Testis (tissue), 3 donors: ENCODE results near the gene CCDC122. TPM values are rescaled to one million over a fixed set of nuclear protein-coding genes. Genes with fewer than 3 reads are reported as not detected.

ENCODE experiments used
- DNase-seq: peaks from one replicate; pipeline ENCODE4 v3.0.0-alpha.2; 2019
- H3K27ac ChIP-seq, 2 donors: fragments of 200-600 bp; sonication (generic); one replicate each; pipeline ENCODE4 v1.5.1; 2019
- H3K27me3 ChIP-seq: fragments of 200-600 bp; sonication (generic); one replicate; pipeline ENCODE4 v1.5.1; 2019
- H3K36me3 ChIP-seq: fragments of 200-600 bp; sonication (generic); one replicate; pipeline ENCODE4 v1.5.1; 2017; ENCODE audit warnings: low read depth; ENCODE audit errors: missing control alignments
- H3K4me1 ChIP-seq: fragments of 200-600 bp; sonication (generic); one replicate; pipeline ENCODE4 v1.5.1; 2019
- H3K4me3 ChIP-seq, 2 donors: fragments of 200-600 bp; sonication (generic); one replicate each; pipeline ENCODE4 v1.5.1; 2017 to 2019
- H3K9me3 ChIP-seq: fragments of 200-600 bp; sonication (generic); one replicate; pipeline ENCODE4 v1.5.1; 2017
- POLR2A ChIP-seq: fragments of 450-650 bp; IDR thresholded peaks from one replicate; pipeline ENCODE4 v1.6.1; 2017; ENCODE audit warnings: antibody characterized with exemption, mild to moderate bottlenecking, moderate library complexity
- WGBS, 2 donors: methylation state at CpG; one replicate each; pipeline ENCODE4 v1.1.5; 2018; 5-methylcytosine and 5-hydroxymethylcytosine counted together
- intact Hi-C: fragments of 100-400 bp; cut with DNase I; formaldehyde crosslinking; loops from one replicate; pipeline ENCODE4 v1.15.1; 2023; ENCODE audit warnings: low total_unique reads
- polyA plus RNA-seq: library from polyadenylated mRNA; stranded (reverse); fragments of 350-450 nt; fragmentation: Illumina TruSeq; extraction: RNeasy Lipid Tissue Mini Kit (QIAGEN cat#74804); gene quantifications from one replicate; pipeline ENCODE4 v1.2.3, GENCODE V29; 2014; ENCODE audit warnings: low read depth, low replicate concordance; ENCODE audit not compliant: insufficient read depth
- total RNA-seq, 2 donors: library from RNA; depleted of rRNA; stranded (reverse); fragments of >200 nt; gene quantifications; one replicate each; pipeline ENCODE4 v1.2.3, GENCODE V29; 2016
- TF ChIP-seq, protein P1 (sequence below), 3 experiments: fragments of 450-650 bp in 2 of 3; fragments of 200-600 bp in 1 of 3; sonication (generic) in 1 of 3; IDR thresholded peaks; one replicate each; pipeline ENCODE4 v1.5.1; 2016 to 2019; ENCODE audit warnings: antibody characterized with exemption in 3 of 3, mild to moderate bottlenecking in 2 of 3, moderate library complexity in 1 of 3

The CCDC122 gene
- total and polyA plus RNA-seq, 3 donors from 2014 or later: 1.3 to 31.6 (median 20.6) TPM

DNA sequence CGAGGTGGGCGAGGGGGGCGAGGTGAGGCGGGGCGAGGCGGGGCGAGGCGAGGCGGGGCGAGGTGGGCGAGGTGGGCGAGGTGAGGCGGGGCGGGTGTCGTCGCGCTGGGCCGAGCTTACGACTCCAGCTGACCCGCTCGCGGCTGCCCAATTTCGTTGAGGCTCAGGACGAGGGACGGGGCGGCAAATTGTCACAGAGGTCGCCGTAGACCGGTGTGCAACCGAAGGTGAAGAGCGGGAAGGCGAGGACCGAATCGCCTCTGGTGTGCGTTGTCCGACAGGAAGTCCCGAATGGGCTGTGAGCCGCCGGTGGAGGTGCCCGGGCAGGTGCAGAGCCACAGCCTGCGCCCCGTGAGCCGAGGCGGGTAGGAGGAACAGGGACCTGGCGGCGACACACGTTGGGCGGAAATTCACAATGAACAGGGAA, 228 bp upstream of the CCDC122 start, which contains the start of gene LACC1:
LACC1 (plus strand) TSS at position 150 of the 427 bp plus-strand sequence. CDS start 1,082 bp downstream, outside the sequence.
- no peaks in the 10 kb centered on the region for H3K36me3 ChIP-seq
- DNase-seq: peak; percentile 76
- H3K4me3 ChIP-seq: peak within 1 kb of the TSS; percentile 84 to 96
- 2 to 5% methylated on average over 28 to 48 of the region's 48 CpGs for WGBS, 2 donors
- intact Hi-C loops: no loop called here
- no peaks in the 10 kb centered on the region for H3K9me3 ChIP-seq
- no peaks in the 10 kb centered on the region for H3K27me3 ChIP-seq
- H3K27ac ChIP-seq: peak within 1 kb of the TSS; percentile 97 to 98
- TF ChIP-seq, protein P1, sequence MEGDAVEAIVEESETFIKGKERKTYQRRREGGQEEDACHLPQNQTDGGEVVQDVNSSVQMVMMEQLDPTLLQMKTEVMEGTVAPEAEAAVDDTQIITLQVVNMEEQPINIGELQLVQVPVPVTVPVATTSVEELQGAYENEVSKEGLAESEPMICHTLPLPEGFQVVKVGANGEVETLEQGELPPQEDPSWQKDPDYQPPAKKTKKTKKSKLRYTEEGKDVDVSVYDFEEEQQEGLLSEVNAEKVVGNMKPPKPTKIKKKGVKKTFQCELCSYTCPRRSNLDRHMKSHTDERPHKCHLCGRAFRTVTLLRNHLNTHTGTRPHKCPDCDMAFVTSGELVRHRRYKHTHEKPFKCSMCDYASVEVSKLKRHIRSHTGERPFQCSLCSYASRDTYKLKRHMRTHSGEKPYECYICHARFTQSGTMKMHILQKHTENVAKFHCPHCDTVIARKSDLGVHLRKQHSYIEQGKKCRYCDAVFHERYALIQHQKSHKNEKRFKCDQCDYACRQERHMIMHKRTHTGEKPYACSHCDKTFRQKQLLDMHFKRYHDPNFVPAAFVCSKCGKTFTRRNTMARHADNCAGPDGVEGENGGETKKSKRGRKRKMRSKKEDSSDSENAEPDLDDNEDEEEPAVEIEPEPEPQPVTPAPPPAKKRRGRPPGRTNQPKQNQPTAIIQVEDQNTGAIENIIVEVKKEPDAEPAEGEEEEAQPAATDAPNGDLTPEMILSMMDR (IDR thresholded peaks at IDR 0.05): no peak
- no peak for TF ChIP-seq POLR2A
- peaks cover 5% of the 10 kb centered on the region for H3K4me1 ChIP-seq

DNA sequence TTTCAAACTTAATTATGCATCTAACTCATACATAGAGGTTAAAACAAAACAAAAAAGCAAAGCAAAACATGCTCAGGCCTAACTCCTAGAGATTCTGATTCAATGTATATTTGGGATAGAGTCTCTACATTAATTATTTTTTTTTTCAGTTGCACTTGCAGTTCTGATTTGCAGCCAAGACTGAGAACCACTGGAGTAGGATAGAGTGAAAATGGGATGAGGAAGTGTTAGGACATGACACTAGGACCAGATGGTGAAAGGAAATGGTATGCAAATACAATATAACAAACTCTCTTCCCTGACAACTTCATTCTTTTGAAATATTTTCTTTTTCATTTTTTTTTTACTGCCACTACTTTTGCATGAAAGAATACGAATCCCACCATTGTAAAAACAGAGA, 1.8 kb downstream of the CCDC122 start:
- intact Hi-C loops: no loop called here
- H3K4me1 ChIP-seq: peaks cover 5% of the 10 kb centered on the region
- H3K4me3 ChIP-seq: no peak overlapping the region
- no peak overlapping the region for H3K27ac ChIP-seq
- H3K27me3 ChIP-seq: no peaks in the 10 kb centered on the region
- DNase-seq: no peak
- no peaks in the 10 kb centered on the region for H3K9me3 ChIP-seq
- TF ChIP-seq, protein P1 (IDR thresholded peaks at IDR 0.05): no peak
- no peak for TF ChIP-seq POLR2A
- no peaks in the 10 kb centered on the region for H3K36me3 ChIP-seq
- 64 to 79% methylated on average over 1 of the region's 1 CpG for WGBS, 2 donors

DNA sequence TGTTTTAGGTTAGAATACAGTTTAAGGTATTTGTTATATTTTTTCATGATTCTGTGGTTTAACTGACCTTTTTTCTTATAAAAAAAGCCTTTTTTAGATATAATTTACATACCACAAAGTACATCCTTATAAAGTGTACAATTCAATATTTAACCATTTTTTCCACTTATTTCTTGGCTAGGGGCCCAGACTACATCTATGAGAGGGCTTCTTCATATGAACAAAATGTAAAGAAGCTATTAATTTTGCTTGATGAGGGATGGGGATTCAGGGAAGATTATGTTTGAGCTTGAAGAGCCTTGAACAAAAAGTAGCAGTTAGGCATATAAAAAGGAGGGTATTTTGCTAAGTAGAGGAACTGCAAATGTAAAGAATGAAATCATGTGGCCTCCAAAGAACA, 2.2 kb downstream of the CCDC122 start:
- H3K9me3 ChIP-seq: no peaks in the 10 kb centered on the region
- H3K27me3 ChIP-seq: no peaks in the 10 kb centered on the region
- intact Hi-C loops: no loop called here
- DNase-seq: no peak
- H3K36me3 ChIP-seq: no peaks in the 10 kb centered on the region
- H3K4me3 ChIP-seq: no peak overlapping the region
- no peak overlapping the region for H3K27ac ChIP-seq
- no peak for TF ChIP-seq POLR2A
- TF ChIP-seq, protein P1 (IDR thresholded peaks at IDR 0.05): no peak
- H3K4me1 ChIP-seq: peaks cover 5% of the 10 kb centered on the region

DNA sequence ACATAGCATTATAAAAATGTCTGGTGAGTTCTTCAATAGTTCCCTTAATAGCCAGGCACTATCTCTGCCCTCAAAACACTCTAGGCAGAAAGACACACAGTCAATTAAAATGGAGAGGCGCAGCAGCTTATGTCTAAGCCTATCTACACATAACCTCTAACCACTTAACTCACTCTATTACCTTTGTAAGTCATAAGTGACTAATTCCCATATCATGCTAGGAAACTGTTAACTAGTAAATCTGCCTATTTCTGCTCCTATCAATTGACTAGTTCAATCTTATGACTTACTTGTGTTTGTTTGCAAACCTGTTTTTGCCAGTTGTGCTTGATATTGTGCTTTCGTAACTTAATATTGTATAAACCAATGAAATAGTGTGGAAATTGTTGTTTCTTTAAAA, 3.2 kb downstream of the CCDC122 start:
- intact Hi-C loops: no loop called here
- no peak overlapping the region for H3K27ac ChIP-seq
- no peaks in the 10 kb centered on the region for H3K27me3 ChIP-seq
- H3K9me3 ChIP-seq: no peaks in the 10 kb centered on the region
- H3K4me1 ChIP-seq: peaks cover 5% of the 10 kb centered on the region
- no peaks in the 10 kb centered on the region for H3K36me3 ChIP-seq
- DNase-seq: no peak
- H3K4me3 ChIP-seq: no peak overlapping the region
- 94 to 95% methylated on average over 2 of the region's 2 CpGs for WGBS, 2 donors
- TF ChIP-seq, protein P1 (IDR thresholded peaks at IDR 0.05): no peak
- no peak for TF ChIP-seq POLR2A

DNA sequence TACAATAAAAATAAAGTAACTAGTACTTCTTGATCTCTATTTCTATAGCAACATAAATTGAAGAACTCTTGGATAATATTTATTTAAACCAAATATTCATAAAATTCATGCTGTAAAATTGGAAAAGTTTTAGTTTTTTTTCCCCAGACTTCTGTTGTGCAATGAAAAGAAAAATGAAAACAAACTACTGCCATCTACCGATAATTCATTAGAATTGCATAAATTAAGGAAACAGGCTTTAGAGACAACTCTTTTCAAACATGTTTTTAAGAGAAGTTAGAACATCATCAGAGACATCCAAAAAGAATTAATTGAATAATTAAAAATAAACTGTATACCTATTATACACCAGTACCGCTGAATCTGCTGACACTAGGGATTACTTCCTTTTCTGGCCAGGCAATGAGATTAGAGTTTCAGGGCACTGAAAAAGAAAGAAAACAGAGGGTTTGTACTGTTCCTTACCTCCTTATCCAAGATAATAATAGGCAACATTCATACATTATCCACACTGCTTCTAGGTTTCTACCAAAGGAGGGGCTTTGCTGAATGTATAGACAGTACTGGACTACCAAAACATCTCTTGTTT, 4.9 kb downstream of the CCDC122 start:
- Histone ChIP-seq H3K4me1 (peaks cover 5% of the 10 kb centered on the region), H3K27ac (no peak overlapping the region), H3K4me3 (no peak overlapping the region), H3K36me3 (no peaks in the 10 kb centered on the region), H3K9me3 (no peaks in the 10 kb centered on the region), H3K27me3 (no peaks in the 10 kb centered on the region)
- intact Hi-C loops: no loop called here
- DNase-seq: no peak
- no peak for TF ChIP-seq POLR2A
- TF ChIP-seq, protein P1 (IDR thresholded peaks at IDR 0.05): peak; percentile 10 to 58 (median 11)
- WGBS, 2 donors: 22 to 30% methylated on average over 2 of the region's 2 CpGs
